GM18526 (cell line): ENCODE data around the gene DMXL2.

ENCODE experiments used
- POLR2A ChIP-seq: IDR thresholded peaks from 3 replicates; pipeline ENCODE4 v1.6.1; 2011; ENCODE audit not compliant: insufficient read length; ENCODE audit errors: extremely low read depth

The DMXL2 gene

DNA sequence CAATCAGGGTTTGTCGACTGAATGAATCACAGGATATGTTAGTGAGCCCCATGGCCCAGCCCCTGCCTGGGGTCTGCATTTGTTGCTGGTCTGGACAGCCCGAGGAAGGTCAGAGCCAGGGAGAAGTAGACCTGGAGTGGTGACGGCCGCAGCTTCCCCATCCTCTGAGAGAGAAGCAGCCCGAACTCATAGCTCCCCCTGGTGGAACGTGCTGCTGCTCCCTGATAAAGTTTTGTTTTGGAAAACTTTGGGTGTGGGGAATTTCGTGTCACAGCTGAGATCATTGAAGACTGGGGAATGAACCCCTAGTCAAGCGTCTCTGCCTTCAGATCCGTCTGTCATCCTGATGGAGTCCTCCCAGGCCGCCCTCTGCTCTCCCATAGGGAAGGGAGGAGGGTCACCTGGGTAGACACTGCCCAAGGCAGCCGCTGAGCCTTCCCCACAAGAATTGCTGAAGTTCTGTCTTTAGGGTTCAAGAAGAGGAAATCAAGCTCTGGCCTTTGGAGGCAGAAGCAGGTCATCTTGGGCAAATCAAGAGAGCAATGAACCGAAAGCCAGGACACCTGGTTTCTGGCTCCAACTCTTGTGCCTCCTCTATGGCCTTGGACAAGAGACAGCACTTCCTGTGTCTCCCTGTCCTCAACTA is 220.6 kb downstream of the DMXL2 start:
- no peak for TF ChIP-seq POLR2A

- TF ChIP-seq POLR2A: no peak
Observed at GRCh38 chr15:51401051-51401780, 221.4 kb downstream of the DMXL2 start.

- no peak for TF ChIP-seq POLR2A
Observed at GRCh38 chr15:51398626-51399025, 223.9 kb downstream of the DMXL2 start.
